ENCODE results near the gene TEX35.

DNA sequence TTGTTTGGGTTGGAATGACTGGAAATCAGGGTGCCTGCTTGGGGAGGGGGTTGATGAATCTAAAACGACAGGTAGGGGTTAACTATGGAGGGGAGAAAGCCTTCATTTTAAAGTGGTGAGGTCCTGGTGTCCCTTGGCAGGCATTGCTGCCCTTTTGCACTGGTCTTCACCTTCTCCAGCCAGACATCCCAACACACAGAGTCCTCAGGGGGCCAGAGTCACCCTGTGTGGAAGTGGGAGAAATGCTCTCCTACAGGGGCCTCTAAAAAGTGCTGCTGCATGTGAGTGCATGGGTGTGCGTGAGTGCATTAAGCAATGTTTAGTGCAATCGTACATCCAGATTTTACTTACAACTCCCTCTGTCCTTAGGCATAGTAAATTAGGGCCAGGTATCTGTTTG, 39.0 kb downstream of the TEX35 start:
- TF ChIP-seq EZH2phosphoT487 (IDR thresholded peaks at IDR 0.05; ENCODE audit: insufficient read depth, low read depth): no peak
- no peak for TF ChIP-seq EZH2 (IDR thresholded peaks at IDR 0.05; ENCODE audit: insufficient read depth, poor library complexity, severe bottlenecking)

Measured in GM23248 (cell line).